MM.1S (cell line): ENCODE data around the gene BOK.

Experiments
- EZH2 ChIP-seq: fragments of 300-600 bp; sonication (generic); optimal IDR thresholded peaks from 2 replicates; pipeline ENCODE3; 2017; ENCODE audit warnings: low read depth, mild to moderate bottlenecking, antibody characterized with exemption, low read length, mixed read lengths
- EZH2phosphoT487 ChIP-seq: fragments of 300-600 bp; sonication (generic); IDR thresholded peaks from 2 replicates; pipeline ENCODE4 v1.6.1; 2018; ENCODE audit warnings: antibody characterized with exemption, low read length
- TF ChIP-seq, protein P1 (sequence below): fragments of 300-600 bp; sonication (generic); IDR thresholded peaks from 2 replicates; pipeline ENCODE4 v1.5.1; 2016; ENCODE audit warnings: antibody characterized with exemption, low read length, mixed read lengths

GRCh38 chr2:241586564-241587264 lies 28.2 kb downstream of the BOK start:
- TF ChIP-seq, protein P1, sequence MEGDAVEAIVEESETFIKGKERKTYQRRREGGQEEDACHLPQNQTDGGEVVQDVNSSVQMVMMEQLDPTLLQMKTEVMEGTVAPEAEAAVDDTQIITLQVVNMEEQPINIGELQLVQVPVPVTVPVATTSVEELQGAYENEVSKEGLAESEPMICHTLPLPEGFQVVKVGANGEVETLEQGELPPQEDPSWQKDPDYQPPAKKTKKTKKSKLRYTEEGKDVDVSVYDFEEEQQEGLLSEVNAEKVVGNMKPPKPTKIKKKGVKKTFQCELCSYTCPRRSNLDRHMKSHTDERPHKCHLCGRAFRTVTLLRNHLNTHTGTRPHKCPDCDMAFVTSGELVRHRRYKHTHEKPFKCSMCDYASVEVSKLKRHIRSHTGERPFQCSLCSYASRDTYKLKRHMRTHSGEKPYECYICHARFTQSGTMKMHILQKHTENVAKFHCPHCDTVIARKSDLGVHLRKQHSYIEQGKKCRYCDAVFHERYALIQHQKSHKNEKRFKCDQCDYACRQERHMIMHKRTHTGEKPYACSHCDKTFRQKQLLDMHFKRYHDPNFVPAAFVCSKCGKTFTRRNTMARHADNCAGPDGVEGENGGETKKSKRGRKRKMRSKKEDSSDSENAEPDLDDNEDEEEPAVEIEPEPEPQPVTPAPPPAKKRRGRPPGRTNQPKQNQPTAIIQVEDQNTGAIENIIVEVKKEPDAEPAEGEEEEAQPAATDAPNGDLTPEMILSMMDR: no peak
- TF ChIP-seq EZH2 (no peak), EZH2phosphoT487 (no peak)
